Peyer's patch (tissue), 4 donors: ENCODE measurements around the gene MYOZ3.

Experiments used
- POLR2A ChIP-seq, 2 donors: fragments of 450-650 bp; IDR thresholded peaks; one replicate each; pipeline ENCODE4 v1.5.1; 2017; ENCODE audit warnings: antibody characterized with exemption in 2 of 2, mild to moderate bottlenecking in 2 of 2, moderate library complexity in 2 of 2
- TF ChIP-seq, protein P1 (sequence below), 6 experiments: fragments of 450-650 bp in 4 of 6; fragments of 200-600 bp in 2 of 6; sonication (generic) in 1 of 6; IDR thresholded peaks; one replicate each; pipeline ENCODE4 v1.5.1; 2017 to 2019; ENCODE audit warnings: antibody characterized with exemption in 6 of 6, mild to moderate bottlenecking in 3 of 6, moderate library complexity in 1 of 6

DNA sequence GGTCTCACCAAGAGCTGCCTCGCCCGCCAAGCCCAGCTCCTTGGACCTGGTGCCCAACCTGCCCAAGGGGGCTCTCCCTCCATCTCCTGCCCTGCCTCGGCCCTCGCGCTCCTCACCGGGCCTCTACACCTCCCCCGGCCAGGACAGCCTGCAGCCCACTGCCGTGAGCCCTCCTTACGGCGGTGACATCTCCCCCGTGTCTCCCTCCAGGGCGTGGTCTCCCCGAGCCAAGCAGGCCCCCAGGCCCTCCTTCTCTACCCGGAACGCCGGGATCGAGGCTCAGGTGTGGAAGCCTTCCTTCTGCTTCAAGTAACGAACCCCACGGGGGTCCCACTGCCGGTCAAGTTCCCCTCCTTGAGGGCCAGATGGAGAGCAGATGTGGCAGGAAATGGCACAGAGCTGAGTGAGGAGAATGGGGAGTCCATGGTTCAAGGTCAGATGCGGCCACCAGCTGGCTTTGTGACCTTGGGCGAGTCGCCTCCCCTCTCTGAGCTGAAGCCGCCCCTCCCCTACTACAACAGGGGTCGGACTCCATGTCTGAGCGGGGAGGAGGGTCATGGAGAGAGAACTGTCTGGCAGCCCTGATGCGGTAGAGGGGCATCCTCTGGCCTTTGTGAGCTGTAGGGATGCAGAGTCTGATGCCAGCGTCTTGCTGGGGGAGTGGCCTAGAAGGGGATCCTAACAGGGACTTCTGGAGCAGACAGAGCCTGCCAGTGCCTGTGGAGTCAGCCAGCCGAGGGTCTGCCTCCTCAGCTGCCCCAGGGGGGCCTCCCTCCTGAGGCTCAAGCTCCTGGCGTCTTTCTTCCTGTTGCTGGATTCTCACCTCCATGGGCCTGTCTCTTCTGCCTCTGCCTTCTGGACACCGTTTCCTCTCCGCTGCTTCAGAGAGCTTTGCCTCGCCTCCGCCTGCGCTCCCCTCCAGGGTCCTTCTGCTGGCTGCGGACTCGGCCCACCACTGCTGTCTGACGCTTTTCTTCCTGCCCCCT, 10.7 kb upstream of the MYOZ3 start:
- TF ChIP-seq, protein P1, sequence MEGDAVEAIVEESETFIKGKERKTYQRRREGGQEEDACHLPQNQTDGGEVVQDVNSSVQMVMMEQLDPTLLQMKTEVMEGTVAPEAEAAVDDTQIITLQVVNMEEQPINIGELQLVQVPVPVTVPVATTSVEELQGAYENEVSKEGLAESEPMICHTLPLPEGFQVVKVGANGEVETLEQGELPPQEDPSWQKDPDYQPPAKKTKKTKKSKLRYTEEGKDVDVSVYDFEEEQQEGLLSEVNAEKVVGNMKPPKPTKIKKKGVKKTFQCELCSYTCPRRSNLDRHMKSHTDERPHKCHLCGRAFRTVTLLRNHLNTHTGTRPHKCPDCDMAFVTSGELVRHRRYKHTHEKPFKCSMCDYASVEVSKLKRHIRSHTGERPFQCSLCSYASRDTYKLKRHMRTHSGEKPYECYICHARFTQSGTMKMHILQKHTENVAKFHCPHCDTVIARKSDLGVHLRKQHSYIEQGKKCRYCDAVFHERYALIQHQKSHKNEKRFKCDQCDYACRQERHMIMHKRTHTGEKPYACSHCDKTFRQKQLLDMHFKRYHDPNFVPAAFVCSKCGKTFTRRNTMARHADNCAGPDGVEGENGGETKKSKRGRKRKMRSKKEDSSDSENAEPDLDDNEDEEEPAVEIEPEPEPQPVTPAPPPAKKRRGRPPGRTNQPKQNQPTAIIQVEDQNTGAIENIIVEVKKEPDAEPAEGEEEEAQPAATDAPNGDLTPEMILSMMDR (IDR thresholded peaks at IDR 0.05): no peak
- TF ChIP-seq POLR2A (IDR thresholded peaks at IDR 0.05): no peak
